EH (cell line): ENCODE measurements around the gene TERT.
A peak's percentile ranks its signal among the peaks of the same experiment; 100 is the strongest.
"Not testable (repeated sequence)": the region's sequence is repeated elsewhere in the genome, so short reads cannot be mapped to it uniquely, and the experiment has no call there.

Experiments
- DNase-seq: peaks from one replicate; pipeline ENCODE4 v3.0.0-alpha.2; 2015; ENCODE audit warnings: low read depth

Gene TERT

DNA sequence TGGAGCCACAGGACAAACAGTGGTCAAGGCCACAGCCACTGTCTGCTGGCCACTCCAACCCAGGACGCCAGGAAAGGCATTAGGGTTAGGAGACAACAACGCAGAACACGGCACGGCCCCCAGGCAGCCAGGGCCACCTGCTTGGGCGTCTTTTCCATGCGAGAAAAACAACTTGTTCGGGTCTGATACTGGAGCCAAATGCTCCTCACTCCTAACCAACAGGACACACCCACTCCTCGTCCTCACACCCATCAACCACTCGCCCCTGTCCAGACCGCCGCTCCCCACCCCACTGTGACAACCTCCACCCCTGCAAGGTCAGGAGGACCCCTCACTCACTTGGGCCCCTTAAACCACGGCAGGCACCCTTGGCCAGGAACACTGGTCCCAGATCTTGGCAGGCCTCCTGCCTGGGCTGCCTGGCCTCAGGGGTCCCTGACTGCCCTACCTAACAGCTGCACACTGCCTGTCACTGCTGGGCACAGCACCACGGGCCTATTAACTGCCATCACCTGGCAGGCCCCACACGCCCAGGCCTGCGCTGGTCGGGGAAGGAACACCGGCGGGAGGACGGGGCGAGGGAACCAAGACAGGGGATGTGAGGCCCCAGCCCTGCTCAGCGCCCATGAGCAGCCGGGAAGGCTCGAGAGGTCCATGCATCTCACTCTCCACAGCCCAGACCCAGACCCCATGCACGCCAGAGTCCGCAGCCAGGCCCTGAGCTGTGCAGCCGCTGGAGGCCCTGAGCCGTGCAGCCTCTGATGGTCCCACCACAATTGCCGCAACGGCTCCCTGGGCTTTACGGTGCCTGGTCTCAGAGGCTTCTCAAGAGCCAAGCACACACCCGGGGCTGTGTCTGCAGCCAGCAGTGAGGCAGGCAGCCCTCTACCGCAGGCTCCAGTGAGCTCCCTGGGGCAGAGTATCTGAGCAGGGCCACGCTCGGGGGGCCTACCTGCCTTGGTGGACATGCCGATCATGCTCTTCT lies 36.3 kb upstream of the TERT start:
- DNase-seq, result no peak

GRCh38 chr5:1330146-1330846 lies 35.4 kb upstream of the TERT start:
- no peak for DNase-seq

GRCh38 chr5:1329111-1329579 lies 34.3 kb upstream of the TERT start:
- DNase-seq, result no peak

DNA sequence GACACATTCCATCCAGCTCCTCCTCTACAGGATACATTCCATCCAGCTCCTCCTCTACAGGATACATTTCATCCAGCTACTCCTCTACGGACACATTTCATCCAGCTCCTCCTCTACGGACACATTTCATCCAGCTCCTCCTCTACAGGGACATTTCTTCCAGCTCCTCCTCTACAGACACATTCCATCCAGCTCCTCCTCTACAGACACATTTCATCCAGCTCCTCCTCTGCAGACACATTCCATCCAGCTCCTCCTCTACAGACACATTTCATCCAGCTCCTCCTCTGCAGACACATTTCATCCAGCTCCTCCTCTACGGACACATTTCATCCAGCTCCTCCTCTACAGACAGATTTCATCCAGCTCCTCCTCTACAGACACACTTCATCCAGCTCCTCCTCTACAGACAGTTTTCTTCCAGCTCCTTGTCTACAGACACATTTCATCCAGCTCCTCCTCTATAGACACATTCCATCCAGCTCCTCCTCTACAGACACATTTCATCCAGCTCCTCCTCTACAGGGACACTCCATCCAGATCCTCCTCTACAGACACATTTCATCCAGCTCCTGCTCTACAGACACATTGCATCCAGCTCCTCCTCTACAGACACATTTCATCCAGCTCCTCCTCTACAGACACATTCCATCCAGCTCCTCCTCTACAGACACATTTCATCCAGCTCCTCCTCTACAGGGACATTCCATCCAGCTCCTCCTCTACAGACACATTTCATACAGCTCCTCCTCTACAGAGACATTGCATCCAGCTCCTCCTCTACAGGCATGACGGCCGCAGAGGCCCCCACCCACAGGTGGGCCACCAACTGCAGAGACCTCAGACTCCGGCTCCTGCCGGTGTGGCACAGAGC lies 33.6 kb upstream of the TERT start:
- peak; percentile 61 for DNase-seq

GRCh38 chr5:1326901-1327756 lies 32.3 kb upstream of the TERT start:
- peak; percentile 78 for DNase-seq

DNA sequence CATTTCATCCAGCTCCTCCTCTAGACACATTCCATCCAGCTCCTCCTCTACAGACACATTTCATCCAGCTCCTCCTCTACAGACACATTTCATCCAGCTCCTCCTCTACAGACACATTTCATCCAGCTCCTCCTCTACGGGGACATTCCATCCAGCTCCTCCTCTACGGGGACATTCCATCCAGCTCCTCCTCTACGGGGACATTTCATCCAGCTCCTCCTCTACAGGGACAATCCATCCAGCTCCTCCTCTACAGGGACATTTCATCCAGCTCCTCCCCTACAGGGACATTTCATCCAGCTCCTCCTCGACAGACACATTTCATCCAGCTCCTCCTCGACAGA lies 31.6 kb upstream of the TERT start:
- not testable (repeated sequence) for DNase-seq

DNA sequence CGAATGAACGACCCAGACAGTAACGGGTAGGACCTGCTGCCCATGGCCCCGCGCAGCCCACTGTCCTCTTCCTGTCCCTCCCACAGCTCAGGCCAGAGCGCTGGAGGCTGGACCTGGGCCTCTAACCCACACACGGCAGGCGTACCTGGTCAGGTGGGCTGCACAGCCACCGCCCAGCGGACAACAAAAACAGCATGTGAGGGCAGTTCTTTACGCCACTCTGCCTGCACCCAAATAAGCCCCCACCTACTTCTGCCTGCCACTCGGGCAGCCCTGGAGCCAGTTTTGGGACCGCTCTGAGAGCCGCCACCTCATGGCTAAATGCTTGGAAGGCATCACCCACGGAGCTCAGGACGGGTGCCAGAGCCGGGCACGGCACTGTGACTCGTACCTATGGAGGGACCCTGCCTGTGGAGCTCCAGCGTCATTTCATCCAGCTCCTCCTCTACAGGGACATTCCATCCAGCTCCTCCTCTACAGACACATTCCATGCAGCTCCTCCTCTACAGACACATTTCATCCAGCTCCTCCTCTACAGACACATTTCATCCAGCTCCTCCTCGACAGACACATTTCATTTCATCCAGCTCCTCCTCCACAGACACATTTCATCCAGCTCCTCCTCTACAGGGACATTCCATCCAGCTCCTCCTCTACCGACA lies 31.1 kb upstream of the TERT start:
- DNase-seq, result peak; percentile 67

DNA sequence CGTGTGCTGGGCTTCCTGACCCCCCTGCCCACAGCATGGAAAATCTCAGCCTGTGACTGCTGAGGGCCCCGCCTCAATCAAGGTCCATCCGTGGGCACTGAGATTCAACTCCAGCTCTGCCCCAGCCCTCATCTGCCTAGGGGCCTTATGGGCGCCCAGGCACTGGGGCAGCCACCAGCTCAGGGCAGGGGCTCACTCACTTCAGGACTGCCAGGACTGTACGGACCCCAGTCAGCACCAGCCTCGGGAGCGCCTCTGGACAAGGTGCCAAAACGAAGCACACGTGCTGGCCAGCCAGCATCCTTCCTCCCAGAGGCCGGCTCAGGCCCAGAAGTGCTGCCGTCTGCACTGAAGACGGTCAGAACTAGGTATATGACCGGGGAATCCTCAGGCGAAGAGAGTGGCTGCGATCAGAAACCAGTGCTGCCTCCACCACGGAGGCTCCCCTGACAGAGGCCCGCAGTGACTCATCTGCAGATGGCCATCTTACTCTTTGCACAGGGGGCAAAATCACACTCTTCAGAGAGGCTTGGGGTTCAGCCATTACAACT lies 30.4 kb upstream of the TERT start:
- DNase-seq, result no peak

- DNase-seq, result no peak
Measured at GRCh38 chr5:1324719-1325190, 29.9 kb upstream of the TERT start.

- no peak for DNase-seq
Measured at GRCh38 chr5:1324301-1324700, 29.4 kb upstream of the TERT start.

GRCh38 chr5:1323803-1324173 lies 28.9 kb upstream of the TERT start:
- DNase-seq, result no peak

- no peak for DNase-seq
Measured at GRCh38 chr5:1322955-1323802, 28.3 kb upstream of the TERT start.

GRCh38 chr5:1322036-1322900 lies 27.4 kb upstream of the TERT start:
- no peak for DNase-seq

DNA sequence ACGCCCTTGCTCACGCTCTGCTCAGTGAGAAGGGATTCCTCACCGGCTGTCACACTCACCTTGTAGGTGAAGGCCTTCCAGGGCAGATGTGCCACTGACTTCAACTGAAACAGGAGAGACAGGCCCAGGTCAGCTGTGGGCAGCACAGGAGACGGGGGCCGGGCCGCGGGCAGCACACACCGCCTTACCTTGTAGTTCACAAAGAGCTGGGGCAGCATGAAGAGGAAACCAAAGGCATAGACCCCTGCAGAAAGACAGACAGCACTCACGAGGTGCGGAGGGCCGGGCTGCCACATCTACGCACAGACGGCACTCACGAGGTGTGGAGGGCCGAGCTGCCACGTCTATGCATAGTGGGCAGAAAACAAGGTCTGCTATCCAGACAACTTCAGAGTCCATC lies 26.7 kb upstream of the TERT start:
- no peak for DNase-seq

GRCh38 chr5:1320436-1321344 lies 25.8 kb upstream of the TERT start:
- no peak for DNase-seq

DNA sequence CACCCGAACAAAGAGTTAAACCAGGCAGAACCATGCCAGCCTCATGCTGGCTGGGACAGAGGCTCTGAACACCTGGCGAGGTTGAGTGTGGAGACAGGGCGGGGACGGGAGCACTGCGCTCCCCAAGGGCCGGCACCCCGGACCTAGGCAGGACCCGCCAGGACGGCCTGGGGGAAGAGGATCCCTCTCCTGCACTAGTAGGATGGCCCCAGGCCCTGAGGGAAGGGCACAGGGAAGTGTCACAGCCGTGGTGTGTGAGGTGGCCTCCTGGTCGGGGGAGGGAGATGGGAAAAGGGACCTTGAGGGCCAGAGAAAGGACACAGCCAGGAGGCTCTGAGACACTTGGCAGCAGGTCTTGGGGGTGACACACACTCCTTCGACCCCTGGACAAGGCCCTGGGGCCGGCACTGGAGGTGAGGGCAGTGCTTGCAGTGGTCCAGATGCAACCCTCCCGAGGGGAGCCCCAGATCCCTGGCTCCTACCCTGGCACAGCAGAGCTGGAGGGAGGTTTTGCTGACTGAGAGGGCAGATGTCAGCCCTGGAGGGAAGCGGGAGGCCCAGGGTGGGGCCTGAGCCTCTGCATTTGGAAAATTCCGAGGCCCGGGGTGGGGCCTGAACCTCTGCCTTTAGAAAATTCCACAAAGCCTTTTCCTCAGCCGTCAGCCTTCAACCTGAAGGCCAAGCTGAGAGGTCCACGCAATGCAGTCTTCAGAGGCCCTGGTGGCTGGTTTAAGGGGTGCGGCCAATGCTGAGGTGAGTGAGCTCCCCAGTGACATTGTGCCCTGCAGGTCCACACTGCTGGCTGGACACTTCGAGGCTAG lies 24.8 kb upstream of the TERT start:
- DNase-seq, result no peak
